ENCODE measurements around the gene STAG3.
"Not testable (repeated sequence)": the region's sequence is repeated elsewhere in the genome, so short reads cannot be mapped to it uniquely, and the experiment has no call there.

DNA sequence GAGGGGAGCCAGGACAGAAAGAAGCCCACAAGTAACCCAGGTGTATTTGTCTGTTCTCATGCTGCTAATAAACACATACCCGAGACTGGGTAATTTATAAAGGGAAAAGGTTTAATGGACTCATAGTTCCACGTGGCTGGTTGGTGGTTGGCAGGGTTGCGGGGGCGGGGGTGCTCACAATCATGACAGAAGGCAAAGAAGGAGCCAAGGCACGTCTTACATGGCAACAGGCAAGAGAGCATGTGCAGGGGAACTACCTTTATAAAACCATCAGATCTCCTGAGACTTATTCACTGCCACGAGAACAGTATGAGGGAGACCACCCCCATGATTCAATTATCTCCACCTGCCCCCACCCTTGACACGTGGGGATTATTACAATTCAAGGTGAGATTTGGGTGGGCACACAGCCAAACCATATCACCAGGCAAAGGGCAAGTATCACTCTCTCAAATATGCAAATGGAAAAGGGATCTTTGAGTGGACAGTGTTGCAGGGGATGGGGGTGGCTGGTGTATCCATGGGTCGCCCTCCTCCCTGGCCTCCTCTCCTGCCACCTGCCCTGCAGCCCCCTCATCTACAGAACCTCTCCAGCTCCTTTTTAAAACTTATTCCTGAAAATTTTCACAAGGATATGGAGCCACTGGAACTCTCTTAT lies 57.1 kb downstream of the STAG3 start:
- TF ChIP-seq POLR2A, JUND, YY1 (IDR thresholded peaks at IDR 0.05; ENCODE audit: low read depth, low read length): not testable (repeated sequence)
- TF ChIP-seq BHLHE40 (IDR thresholded peaks at IDR 0.05; ENCODE audit: borderline replicate concordance in 1 of 2, low read depth in 2 of 2, low read length in 1 of 2) = peak in 1 of 2 experiments; percentile 57; a peak in 1 of 4 replicates
